ENCODE measurements around the gene VOPP1.

Gene VOPP1

GRCh38 chr7:55554038-55554437, 18.3 kb downstream of the VOPP1 start:
- Histone ChIP-seq H3K9me3 (ENCODE audit: control insufficient read depth, insufficient read depth, low read length) (no peaks in the 10 kb centered on the region), H3K4me3 (ENCODE audit: low read length) (no peak overlapping the region), H3K27ac (ENCODE audit: low read length) (no peak overlapping the region), H3K27me3 (ENCODE audit: control insufficient read depth, insufficient read depth, low read length) (no peaks in the 10 kb centered on the region), H3K36me3 (ENCODE audit: control insufficient read depth, insufficient read depth, low read length) (no peaks in the 10 kb centered on the region), H3K4me1 (ENCODE audit: control insufficient read depth, insufficient read depth, low read length) (peaks cover 18% of the 10 kb centered on the region)
- DNase-seq (ENCODE audit: low read depth, low spot score) = no peak
- no CpG with 5 or more reads among the region's 1 CpG for WGBS (ENCODE audit: insufficient coverage, insufficient read length)

- no peak for DNase-seq (ENCODE audit: low read depth, low spot score)
- no peaks in the 10 kb centered on the region for H3K9me3 ChIP-seq (ENCODE audit: control insufficient read depth, insufficient read depth, low read length)
- peaks cover 15% of the 10 kb centered on the region for H3K4me1 ChIP-seq (ENCODE audit: control insufficient read depth, insufficient read depth, low read length)
- no peak overlapping the region for H3K4me3 ChIP-seq (ENCODE audit: low read length)
- no peaks in the 10 kb centered on the region for H3K36me3 ChIP-seq (ENCODE audit: control insufficient read depth, insufficient read depth, low read length)
- no peaks in the 10 kb centered on the region for H3K27me3 ChIP-seq (ENCODE audit: control insufficient read depth, insufficient read depth, low read length)
- H3K27ac ChIP-seq (ENCODE audit: low read length) = no peak overlapping the region
Observed at GRCh38 chr7:55553024-55553345, 19.3 kb downstream of the VOPP1 start.

- Histone ChIP-seq H3K4me3 (ENCODE audit: low read length) (no peak overlapping the region), H3K27me3 (ENCODE audit: control insufficient read depth, insufficient read depth, low read length) (no peaks in the 10 kb centered on the region), H3K4me1 (ENCODE audit: control insufficient read depth, insufficient read depth, low read length) (peaks cover 14% of the 10 kb centered on the region), H3K27ac (ENCODE audit: low read length) (no peak overlapping the region), H3K36me3 (ENCODE audit: control insufficient read depth, insufficient read depth, low read length) (no peaks in the 10 kb centered on the region), H3K9me3 (ENCODE audit: control insufficient read depth, insufficient read depth, low read length) (no peaks in the 10 kb centered on the region)
- DNase-seq (ENCODE audit: low read depth, low spot score) = no peak
- no CpG with 5 or more reads among the region's 13 CpGs for WGBS (ENCODE audit: insufficient coverage, insufficient read length)
Observed at GRCh38 chr7:55552320-55553023, 19.8 kb downstream of the VOPP1 start.

GRCh38 chr7:55550841-55551537, 21.3 kb downstream of the VOPP1 start:
- peaks cover 12% of the 10 kb centered on the region for H3K4me1 ChIP-seq (ENCODE audit: control insufficient read depth, insufficient read depth, low read length)
- DNase-seq (ENCODE audit: low read depth, low spot score) = no peak
- H3K36me3 ChIP-seq (ENCODE audit: control insufficient read depth, insufficient read depth, low read length) = no peaks in the 10 kb centered on the region
- no CpG with 5 or more reads among the region's 11 CpGs for WGBS (ENCODE audit: insufficient coverage, insufficient read length)
- H3K27ac ChIP-seq (ENCODE audit: low read length) = no peak overlapping the region
- H3K9me3 ChIP-seq (ENCODE audit: control insufficient read depth, insufficient read depth, low read length) = no peaks in the 10 kb centered on the region
- no peak overlapping the region for H3K4me3 ChIP-seq (ENCODE audit: low read length)
- H3K27me3 ChIP-seq (ENCODE audit: control insufficient read depth, insufficient read depth, low read length) = no peaks in the 10 kb centered on the region

- no CpG with 5 or more reads among the region's 15 CpGs for WGBS (ENCODE audit: insufficient coverage, insufficient read length)
Observed at GRCh38 chr7:55550010-55550663, 22.2 kb downstream of the VOPP1 start.

GRCh38 chr7:55549457-55549856, 22.8 kb downstream of the VOPP1 start:
- peaks cover 6% of the 10 kb centered on the region for H3K4me1 ChIP-seq (ENCODE audit: control insufficient read depth, insufficient read depth, low read length)
- H3K36me3 ChIP-seq (ENCODE audit: control insufficient read depth, insufficient read depth, low read length) = no peaks in the 10 kb centered on the region
- H3K27ac ChIP-seq (ENCODE audit: low read length) = no peak overlapping the region
- H3K9me3 ChIP-seq (ENCODE audit: control insufficient read depth, insufficient read depth, low read length) = no peaks in the 10 kb centered on the region
- no CpG with 5 or more reads among the region's 7 CpGs for WGBS (ENCODE audit: insufficient coverage, insufficient read length)
- DNase-seq (ENCODE audit: low read depth, low spot score) = no peak
- no peaks in the 10 kb centered on the region for H3K27me3 ChIP-seq (ENCODE audit: control insufficient read depth, insufficient read depth, low read length)
- no peak overlapping the region for H3K4me3 ChIP-seq (ENCODE audit: low read length)

More at GRCh38 chr7:55550010-55550663, 22.2 kb downstream of the VOPP1 start:
- Histone ChIP-seq H3K4me1 (ENCODE audit: control insufficient read depth, insufficient read depth, low read length) (peaks cover 7% of the 10 kb centered on the region), H3K27ac (ENCODE audit: low read length) (no peak overlapping the region), H3K4me3 (ENCODE audit: low read length) (no peak overlapping the region), H3K9me3 (ENCODE audit: control insufficient read depth, insufficient read depth, low read length) (no peaks in the 10 kb centered on the region), H3K36me3 (ENCODE audit: control insufficient read depth, insufficient read depth, low read length) (no peaks in the 10 kb centered on the region), H3K27me3 (ENCODE audit: control insufficient read depth, insufficient read depth, low read length) (no peaks in the 10 kb centered on the region)
- no peak for DNase-seq (ENCODE audit: low read depth, low spot score)

GRCh38 chr7:55548295-55548731, 24.0 kb downstream of the VOPP1 start:
- no peak overlapping the region for H3K27ac ChIP-seq (ENCODE audit: low read length)
- peaks cover 2% of the 10 kb centered on the region for H3K4me1 ChIP-seq (ENCODE audit: control insufficient read depth, insufficient read depth, low read length)
- no CpG with 5 or more reads among the region's 7 CpGs for WGBS (ENCODE audit: insufficient coverage, insufficient read length)

GRCh38 chr7:55546814-55547213, 25.5 kb downstream of the VOPP1 start:
- Histone ChIP-seq H3K36me3 (ENCODE audit: control insufficient read depth, insufficient read depth, low read length) (no peaks in the 10 kb centered on the region), H3K9me3 (ENCODE audit: control insufficient read depth, insufficient read depth, low read length) (no peaks in the 10 kb centered on the region), H3K27ac (ENCODE audit: low read length) (no peak overlapping the region), H3K27me3 (ENCODE audit: control insufficient read depth, insufficient read depth, low read length) (no peaks in the 10 kb centered on the region), H3K4me3 (ENCODE audit: low read length) (no peak overlapping the region), H3K4me1 (ENCODE audit: control insufficient read depth, insufficient read depth, low read length) (peaks cover 2% of the 10 kb centered on the region)
- WGBS (ENCODE audit: insufficient coverage, insufficient read length) = no CpG with 5 or more reads among the region's 5 CpGs
- DNase-seq (ENCODE audit: low read depth, low spot score) = no peak

More at GRCh38 chr7:55548295-55548731, 24.0 kb downstream of the VOPP1 start:
- Histone ChIP-seq H3K27me3 (ENCODE audit: control insufficient read depth, insufficient read depth, low read length) (no peaks in the 10 kb centered on the region), H3K4me3 (ENCODE audit: low read length) (no peak overlapping the region), H3K36me3 (ENCODE audit: control insufficient read depth, insufficient read depth, low read length) (no peaks in the 10 kb centered on the region), H3K9me3 (ENCODE audit: control insufficient read depth, insufficient read depth, low read length) (no peaks in the 10 kb centered on the region)
- DNase-seq (ENCODE audit: low read depth, low spot score) = no peak

GRCh38 chr7:55545496-55545895, 26.8 kb downstream of the VOPP1 start:
- no peak overlapping the region for H3K4me3 ChIP-seq (ENCODE audit: low read length)
- H3K27ac ChIP-seq (ENCODE audit: low read length) = no peak overlapping the region
- peaks cover 3% of the 10 kb centered on the region for H3K4me1 ChIP-seq (ENCODE audit: control insufficient read depth, insufficient read depth, low read length)
- no peaks in the 10 kb centered on the region for H3K36me3 ChIP-seq (ENCODE audit: control insufficient read depth, insufficient read depth, low read length)
- H3K9me3 ChIP-seq (ENCODE audit: control insufficient read depth, insufficient read depth, low read length) = no peaks in the 10 kb centered on the region
- DNase-seq (ENCODE audit: low read depth, low spot score) = no peak
- H3K27me3 ChIP-seq (ENCODE audit: control insufficient read depth, insufficient read depth, low read length) = no peaks in the 10 kb centered on the region
- WGBS (ENCODE audit: insufficient coverage, insufficient read length) = no CpG with 5 or more reads among the region's 6 CpGs

- WGBS (ENCODE audit: insufficient coverage, insufficient read length) = no CpG with 5 or more reads among the region's 20 CpGs
- Histone ChIP-seq H3K9me3 (ENCODE audit: control insufficient read depth, insufficient read depth, low read length) (no peaks in the 10 kb centered on the region), H3K27ac (ENCODE audit: low read length) (no peak overlapping the region), H3K4me3 (ENCODE audit: low read length) (no peak overlapping the region), H3K36me3 (ENCODE audit: control insufficient read depth, insufficient read depth, low read length) (no peaks in the 10 kb centered on the region), H3K27me3 (ENCODE audit: control insufficient read depth, insufficient read depth, low read length) (no peaks in the 10 kb centered on the region), H3K4me1 (ENCODE audit: control insufficient read depth, insufficient read depth, low read length) (peaks cover 13% of the 10 kb centered on the region)
- no peak for DNase-seq (ENCODE audit: low read depth, low spot score)
Observed at GRCh38 chr7:55540226-55540858, 32.0 kb downstream of the VOPP1 start.
